Choroid plexus epithelial cell (primary cell): ENCODE data around the gene RAPGEF5.

Experiments
- DNase-seq: peaks from one replicate; pipeline ENCODE4 v3.0.0-alpha.2; 2010; ENCODE audit warnings: low read depth
- H3K4me3 ChIP-seq: 2 replicates; pipeline ENCODE4 v1.5.1; 2011; ENCODE audit warnings: low read depth, mild to moderate bottlenecking, control low read depth, low read length, moderate library complexity
- CTCF ChIP-seq: conservative IDR thresholded peaks from 2 replicates; pipeline ENCODE4 v1.5.1; 2011; ENCODE audit warnings: low read depth, mild to moderate bottlenecking, control low read depth, inconsistent platforms, low read length, moderate library complexity

RAPGEF5 gene

GRCh38 chr7:22330903-22331302, 26.1 kb downstream of the RAPGEF5 start:
- DNase-seq: no peak
- TF ChIP-seq CTCF: no peak
- H3K4me3 ChIP-seq: no peak overlapping the region

DNA sequence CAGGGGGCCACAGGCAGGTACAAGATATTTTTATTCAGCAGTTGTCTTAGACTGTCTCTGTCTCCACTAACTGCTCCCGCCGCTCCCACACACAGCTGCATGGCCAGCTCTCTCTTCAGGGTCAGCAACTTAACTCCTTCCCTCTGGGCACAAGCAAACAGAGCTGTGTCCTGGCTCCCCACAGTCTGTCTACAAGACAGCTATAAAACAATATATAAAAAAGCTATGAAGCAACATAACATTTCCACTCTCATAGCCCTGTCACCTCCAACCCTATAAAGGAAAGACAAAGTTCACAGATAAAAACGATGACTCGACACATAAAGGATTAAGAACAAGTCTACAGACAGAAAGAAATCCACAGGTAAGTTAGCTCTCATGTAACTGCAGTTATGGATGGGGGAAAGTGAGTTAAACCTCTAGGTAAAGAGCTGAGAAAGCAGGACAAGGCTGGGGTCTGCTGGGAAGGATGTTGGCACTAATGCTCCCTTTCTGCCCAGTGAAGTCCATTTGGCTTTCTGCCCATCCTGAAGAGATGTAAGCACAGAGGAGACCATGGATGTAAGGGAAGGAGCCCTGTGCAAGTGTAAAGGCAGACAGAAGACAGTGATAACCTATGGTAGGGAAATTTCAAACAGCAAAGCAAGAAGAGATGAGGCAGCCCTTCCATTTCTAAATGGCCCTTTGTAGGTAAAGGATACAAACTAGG, 27.0 kb downstream of the RAPGEF5 start:
- no peak for TF ChIP-seq CTCF
- no peak for DNase-seq

GRCh38 chr7:22326181-22326580, 30.8 kb downstream of the RAPGEF5 start:
- TF ChIP-seq CTCF: no peak

More for the DNA sequence above, 27.0 kb downstream of the RAPGEF5 start:
- no peak overlapping the region for H3K4me3 ChIP-seq

GRCh38 chr7:22325671-22326070, 31.3 kb downstream of the RAPGEF5 start:
- DNase-seq: no peak
- no peak for TF ChIP-seq CTCF
- no peak overlapping the region for H3K4me3 ChIP-seq

More at GRCh38 chr7:22326181-22326580, 30.8 kb downstream of the RAPGEF5 start:
- no peak overlapping the region for H3K4me3 ChIP-seq
- DNase-seq: no peak

GRCh38 chr7:22323714-22324113, 33.2 kb downstream of the RAPGEF5 start:
- no peak for DNase-seq
- TF ChIP-seq CTCF: no peak
- no peak overlapping the region for H3K4me3 ChIP-seq

- TF ChIP-seq CTCF: no peak
- DNase-seq: no peak
- H3K4me3 ChIP-seq: no peak overlapping the region
Observed at GRCh38 chr7:22320416-22320815, 36.5 kb downstream of the RAPGEF5 start.
